Peyer's patch (tissue), 4 donors: ENCODE results near the gene MFN2.

Experiments
- CTCF ChIP-seq, 6 experiments: fragments of 450-650 bp in 4 of 6; fragments of 200-600 bp in 2 of 6; sonication (generic) in 1 of 6; IDR thresholded peaks; one replicate each; pipeline ENCODE4 v1.5.1; 2017 to 2019; ENCODE audit warnings: antibody characterized with exemption in 6 of 6, mild to moderate bottlenecking in 3 of 6, moderate library complexity in 1 of 6
- POLR2A ChIP-seq, 2 donors: fragments of 450-650 bp; IDR thresholded peaks; one replicate each; pipeline ENCODE4 v1.5.1; 2017; ENCODE audit warnings: antibody characterized with exemption in 2 of 2, mild to moderate bottlenecking in 2 of 2, moderate library complexity in 2 of 2

- TF ChIP-seq POLR2A (IDR thresholded peaks at IDR 0.05): peak; percentile 40 to 57
- no peak for TF ChIP-seq CTCF (IDR thresholded peaks at IDR 0.05)
These were observed 45.8 kb upstream of the MFN2 start, which contains the start of gene PLOD1 for GRCh38 chr1:11934302-11935056.
